HG03469 (cell line): ENCODE measurements around the gene CEMIP.

ENCODE experiments used
- ATAC-seq: cut with Tn5 transposase; IDR thresholded peaks from one replicate; pipeline ENCODE4 v1.9.1; 2021; ENCODE audit warnings: mild to moderate bottlenecking, moderate library complexity, moderate number of reproducible peaks; ENCODE audit not compliant: unreplicated experiment

CEMIP gene

GRCh38 chr15:80785335-80785734 is 6.2 kb downstream of the CEMIP start:
- ATAC-seq, result no peak

- ATAC-seq, result no peak
Observed at GRCh38 chr15:80785811-80786354, 6.7 kb downstream of the CEMIP start.

- ATAC-seq, result no peak
Observed at GRCh38 chr15:80787316-80787715, 8.1 kb downstream of the CEMIP start.

GRCh38 chr15:80788536-80788935 is 9.4 kb downstream of the CEMIP start:
- ATAC-seq, result no peak

- no peak for ATAC-seq
Observed at GRCh38 chr15:80789296-80789695, 10.1 kb downstream of the CEMIP start.

GRCh38 chr15:80789796-80790195 is 10.6 kb downstream of the CEMIP start:
- no peak for ATAC-seq

- ATAC-seq, result no peak
Observed at GRCh38 chr15:80790236-80790635, 11.1 kb downstream of the CEMIP start.

GRCh38 chr15:80791004-80791403 is 11.8 kb downstream of the CEMIP start:
- no peak for ATAC-seq

GRCh38 chr15:80796407-80796806 is 17.2 kb downstream of the CEMIP start:
- no peak for ATAC-seq

GRCh38 chr15:80798911-80799310 is 19.7 kb downstream of the CEMIP start:
- ATAC-seq, result no peak

GRCh38 chr15:80800067-80800466 is 20.9 kb downstream of the CEMIP start:
- ATAC-seq, result no peak

- ATAC-seq, result no peak
Observed at GRCh38 chr15:80801891-80802680, 22.9 kb downstream of the CEMIP start.

GRCh38 chr15:80803580-80804525 is 24.7 kb downstream of the CEMIP start:
- ATAC-seq, result no peak

- ATAC-seq, result no peak
Observed at GRCh38 chr15:80804970-80805495, 25.9 kb downstream of the CEMIP start.

- ATAC-seq, result no peak
Observed at GRCh38 chr15:80811781-80812315, 32.7 kb downstream of the CEMIP start.

- ATAC-seq, result no peak
Observed at GRCh38 chr15:80815106-80815505, 35.9 kb downstream of the CEMIP start.

GRCh38 chr15:80816049-80816653 is 37.0 kb downstream of the CEMIP start:
- ATAC-seq, result no peak

GRCh38 chr15:80816936-80817335 is 37.8 kb downstream of the CEMIP start:
- no peak for ATAC-seq

- no peak for ATAC-seq
Observed at GRCh38 chr15:80817901-80818300, 38.7 kb downstream of the CEMIP start.

- no peak for ATAC-seq
Observed at GRCh38 chr15:80819001-80819400, 39.8 kb downstream of the CEMIP start.

- ATAC-seq, result no peak
Observed at GRCh38 chr15:80820092-80820491, 40.9 kb downstream of the CEMIP start.
